ENCODE data around the gene SCRN1.

Gene SCRN1

DNA sequence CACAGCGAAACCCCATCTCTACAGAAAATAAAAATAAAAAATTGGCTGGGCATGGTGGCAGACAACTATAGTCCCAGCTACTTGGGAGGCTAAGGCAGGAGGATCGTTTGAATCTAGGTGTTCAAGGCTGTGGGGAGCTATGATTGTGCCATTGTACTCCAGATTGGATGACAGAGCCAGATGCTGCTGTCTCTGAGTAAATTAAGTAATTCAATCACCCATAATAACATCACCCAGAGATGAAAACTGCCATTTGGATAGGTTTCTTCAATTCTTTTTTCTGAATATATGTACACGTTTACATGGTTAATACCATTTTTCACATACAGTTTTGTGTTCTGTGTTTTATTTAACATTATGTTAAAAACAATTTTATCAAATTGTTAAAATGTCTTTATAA lies 104.0 kb downstream of the SCRN1 start:
- no peak for DNase-seq

DNA sequence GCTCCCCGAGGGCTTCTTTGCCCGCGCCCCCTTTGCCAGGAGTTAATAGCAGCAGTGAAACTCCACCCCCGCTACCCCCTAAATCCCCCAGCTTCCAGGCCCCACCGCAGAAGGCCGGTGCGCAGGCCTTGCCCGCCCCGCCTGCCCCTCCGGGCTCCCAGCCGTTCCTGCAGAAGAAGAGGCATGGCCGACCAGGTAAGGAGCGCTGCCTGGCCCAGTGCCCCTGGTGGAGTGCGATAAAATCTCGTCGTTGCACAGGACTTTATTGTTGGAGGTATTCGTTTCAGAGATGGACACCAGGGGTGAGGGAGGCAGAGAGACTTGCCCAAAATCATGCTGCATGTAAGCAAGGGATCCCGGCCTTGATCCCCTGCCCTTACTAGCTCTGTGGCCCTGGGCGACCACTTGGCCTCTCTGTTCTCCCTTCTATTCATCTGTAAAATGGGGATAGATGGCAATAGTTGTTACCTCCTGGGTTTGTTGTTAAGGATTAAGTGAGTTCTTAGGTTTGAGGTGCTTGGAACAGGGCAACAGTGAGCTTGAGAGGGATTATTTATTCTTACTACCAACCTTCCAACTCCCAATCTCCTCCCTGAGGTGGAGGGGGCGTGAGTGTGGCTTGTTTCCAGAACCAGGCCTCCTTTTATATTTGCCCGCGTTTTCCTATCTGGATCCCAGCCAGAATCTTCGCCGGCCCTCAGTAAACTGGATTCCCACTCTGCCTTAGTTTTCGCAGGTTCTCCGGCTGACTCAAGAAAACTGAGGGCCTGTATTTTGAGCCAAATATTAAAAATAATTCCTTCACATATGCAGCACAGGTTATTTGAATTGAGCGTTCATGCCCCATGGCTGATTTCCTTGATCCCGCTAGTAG lies 105.0 kb downstream of the SCRN1 start:
- no peak for DNase-seq

DNA sequence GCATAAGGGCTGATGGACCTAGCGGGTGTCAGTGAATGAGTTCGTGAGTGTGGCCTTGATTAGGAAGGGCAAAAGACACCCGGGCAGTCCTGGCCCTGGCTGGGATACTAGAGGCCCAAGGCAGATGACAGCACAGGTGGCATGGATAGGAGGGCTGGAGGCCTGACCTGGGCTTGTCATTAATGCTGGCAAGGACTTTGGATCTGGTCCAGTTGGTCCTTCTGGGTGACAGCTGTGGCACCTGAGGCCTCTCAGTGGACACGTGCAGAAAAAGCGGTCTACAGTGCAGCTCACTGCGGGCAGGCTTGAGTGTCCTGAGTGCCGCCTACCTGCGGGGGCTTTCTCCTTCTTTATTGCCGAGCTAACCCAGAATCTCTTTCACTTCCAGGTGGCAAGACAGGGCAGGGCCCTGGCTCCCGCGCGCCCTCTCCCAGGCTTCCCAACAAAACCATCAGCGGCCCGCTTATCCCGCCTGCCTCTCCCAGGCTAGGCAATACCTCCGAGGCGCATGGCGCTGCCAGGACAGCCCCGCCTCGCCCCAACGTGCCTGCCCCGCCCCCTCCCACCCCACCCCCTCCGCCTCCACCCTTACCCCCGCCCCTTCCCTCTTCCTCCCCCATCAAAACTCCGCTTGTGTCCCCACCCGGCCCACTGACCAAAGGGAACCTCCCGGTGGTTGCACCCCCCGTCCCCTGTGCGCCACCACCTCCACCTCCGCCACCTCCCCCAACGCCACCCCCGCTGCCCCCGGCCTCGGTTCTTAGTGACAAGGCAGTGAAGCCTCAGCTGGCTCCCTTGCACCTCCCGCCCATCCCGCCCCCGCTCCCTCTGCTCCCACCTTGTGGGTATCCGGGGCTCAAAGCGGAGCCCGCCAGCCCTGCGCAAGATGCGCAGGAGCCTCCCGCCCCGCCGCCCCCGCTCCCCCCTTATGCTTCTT lies 105.9 kb downstream of the SCRN1 start:
- peak; percentile 29 for DNase-seq

DNA sequence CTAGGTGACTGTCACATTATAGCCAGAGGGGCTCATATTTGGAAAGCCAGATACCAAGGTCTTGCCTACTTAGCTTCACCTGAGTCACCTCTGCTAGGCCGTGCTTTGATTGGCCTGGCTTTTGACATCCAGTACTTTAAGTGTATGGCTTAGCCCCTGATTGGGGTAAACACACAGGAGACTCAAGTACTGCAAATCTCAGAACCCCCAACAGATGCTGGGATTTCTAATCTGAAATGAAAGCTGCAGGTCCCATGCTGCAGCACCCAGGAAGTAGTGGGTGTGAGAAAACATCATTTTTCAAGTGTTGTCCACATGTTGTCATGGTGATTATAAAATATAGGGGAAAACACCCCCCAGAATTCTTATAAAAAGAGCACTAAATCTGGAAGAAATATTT lies 107.1 kb downstream of the SCRN1 start:
- no peak for DNase-seq

DNA sequence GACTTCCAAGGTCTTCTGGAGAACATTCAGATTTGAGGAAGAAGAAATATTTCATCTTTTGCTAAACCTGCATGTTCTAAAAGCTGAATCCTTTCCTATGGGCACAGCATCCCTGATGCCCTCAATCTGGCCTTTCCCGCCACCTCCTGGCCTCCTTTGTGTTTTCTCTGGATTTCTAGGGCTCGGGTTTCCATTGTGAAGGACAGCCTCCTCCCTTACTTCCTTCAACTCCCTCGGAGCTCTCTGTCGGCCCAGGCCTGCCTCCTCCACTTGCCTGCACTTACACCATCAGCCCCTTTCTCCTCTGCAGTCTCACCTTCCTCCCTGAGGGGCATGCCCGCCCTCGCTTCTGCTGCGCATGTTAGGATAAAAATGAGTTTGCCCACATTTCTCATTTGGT lies 107.9 kb downstream of the SCRN1 start:
- no peak for DNase-seq

DNA sequence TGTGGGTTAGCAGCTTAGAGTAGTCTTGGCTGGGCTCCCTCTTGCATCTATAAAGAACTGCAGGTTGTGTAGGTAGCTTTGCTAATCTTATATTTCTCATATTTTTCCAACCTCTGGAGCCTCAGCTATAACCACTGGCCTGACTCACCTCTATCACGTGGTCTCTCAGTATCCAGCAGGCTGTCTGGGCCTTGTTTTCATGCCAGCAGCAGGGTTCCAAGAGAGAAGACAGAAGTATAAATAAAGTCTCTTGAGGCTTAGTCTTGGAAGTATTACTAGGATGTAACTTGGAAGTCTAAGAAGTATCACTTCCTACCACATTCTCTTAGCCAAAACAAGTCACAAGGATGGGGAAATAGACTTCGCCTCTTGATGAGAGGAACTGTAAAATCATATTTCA lies 110.0 kb downstream of the SCRN1 start:
- DNase-seq: no peak

DNA sequence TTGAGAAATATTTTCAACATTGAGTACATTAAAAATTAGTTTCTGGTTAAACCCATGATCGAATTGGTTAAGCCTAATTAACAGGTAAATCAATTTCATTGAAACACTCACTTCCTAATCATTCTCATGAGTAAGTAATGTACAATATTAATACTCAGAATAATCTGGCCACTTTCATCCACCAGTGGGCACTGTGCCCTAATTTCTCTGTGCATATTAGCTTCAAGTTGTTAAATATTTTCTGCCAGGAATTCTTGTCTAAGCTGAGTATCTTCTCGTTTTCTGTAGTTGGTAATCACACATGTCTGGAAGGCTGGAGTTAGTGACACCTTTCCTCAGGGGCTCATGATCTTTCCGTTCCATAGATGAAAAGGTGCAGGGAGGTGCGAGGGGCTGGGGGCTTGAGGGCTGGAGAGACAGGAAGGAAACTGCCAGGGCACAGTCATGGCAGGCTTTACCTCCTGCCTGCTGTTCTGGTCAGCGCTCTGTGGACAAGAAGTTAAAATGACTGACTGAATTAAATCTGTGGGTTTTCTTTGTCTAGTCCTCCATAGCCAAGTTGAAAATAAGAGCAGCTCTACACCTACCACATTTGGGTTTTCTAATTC lies 111.4 kb downstream of the SCRN1 start:
- peak; percentile 24 for DNase-seq

DNA sequence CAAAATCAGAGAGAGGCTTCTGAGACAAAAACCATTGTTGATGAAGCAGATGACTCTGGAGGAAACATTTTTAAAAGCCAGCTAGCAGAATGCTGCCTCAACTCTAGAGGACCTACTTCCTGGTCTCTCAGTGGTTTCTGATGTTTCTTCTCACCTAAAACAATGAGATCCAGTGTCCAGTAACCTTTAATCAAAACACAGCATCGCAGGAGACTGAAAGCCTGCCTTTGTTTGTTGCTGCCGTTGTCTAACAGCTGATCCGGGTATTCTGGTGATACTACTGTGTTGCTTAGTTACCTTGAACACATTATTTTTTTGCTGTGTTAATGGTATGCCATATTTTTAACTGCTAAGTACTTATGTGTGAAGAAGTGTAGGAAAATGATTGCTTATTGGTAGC lies 112.4 kb downstream of the SCRN1 start:
- no peak for DNase-seq

DNA sequence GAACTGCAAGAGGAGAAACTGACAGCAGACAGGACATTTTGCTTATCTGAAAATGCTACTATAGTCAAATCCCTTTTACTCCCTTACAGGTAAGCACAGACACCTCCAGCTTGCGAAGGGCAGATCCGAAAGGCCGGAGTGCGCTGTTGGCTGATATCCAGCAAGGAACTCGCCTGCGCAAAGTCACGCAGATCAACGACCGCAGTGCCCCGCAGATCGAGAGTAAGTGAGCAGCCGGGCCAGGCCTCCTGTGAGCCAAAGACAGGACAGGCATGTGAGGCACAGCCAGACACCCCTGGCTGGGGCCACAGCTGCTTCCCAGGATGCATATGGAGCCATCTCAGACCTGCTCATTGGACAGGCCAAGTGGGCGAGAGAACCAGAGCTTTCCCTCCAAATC lies 113.9 kb downstream of the SCRN1 start:
- no peak for DNase-seq

DNA sequence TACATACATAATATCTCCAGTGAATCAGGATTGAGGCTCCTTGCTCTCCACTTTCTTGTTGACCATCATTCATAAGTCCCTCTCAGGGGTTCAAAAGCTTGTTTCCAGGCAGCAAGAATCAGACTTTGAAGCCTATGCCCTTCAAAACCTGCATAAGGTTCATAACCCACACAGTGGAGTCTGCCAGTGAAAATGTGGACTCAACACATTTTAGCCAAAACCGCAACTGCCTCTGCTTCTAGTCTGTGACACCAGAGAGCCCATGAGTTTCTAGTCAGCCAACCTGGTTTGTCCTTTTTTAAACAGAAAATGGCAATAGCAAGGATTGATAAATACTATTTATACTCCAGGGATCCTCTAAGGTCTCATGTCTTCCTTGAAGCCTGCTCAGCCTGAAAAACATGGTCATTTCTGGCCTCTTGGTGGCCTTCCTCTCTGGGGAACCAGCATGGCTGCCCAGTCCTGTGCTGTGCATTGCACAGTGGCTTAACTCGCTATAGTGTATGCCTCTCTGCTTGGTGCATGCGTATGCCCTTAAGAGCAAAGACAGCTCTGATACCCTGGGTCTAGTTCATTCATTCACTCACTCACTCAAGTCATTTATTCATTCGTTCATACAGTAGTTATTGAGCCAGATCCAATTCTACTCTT lies 115.8 kb downstream of the SCRN1 start:
- no peak for DNase-seq

DNA sequence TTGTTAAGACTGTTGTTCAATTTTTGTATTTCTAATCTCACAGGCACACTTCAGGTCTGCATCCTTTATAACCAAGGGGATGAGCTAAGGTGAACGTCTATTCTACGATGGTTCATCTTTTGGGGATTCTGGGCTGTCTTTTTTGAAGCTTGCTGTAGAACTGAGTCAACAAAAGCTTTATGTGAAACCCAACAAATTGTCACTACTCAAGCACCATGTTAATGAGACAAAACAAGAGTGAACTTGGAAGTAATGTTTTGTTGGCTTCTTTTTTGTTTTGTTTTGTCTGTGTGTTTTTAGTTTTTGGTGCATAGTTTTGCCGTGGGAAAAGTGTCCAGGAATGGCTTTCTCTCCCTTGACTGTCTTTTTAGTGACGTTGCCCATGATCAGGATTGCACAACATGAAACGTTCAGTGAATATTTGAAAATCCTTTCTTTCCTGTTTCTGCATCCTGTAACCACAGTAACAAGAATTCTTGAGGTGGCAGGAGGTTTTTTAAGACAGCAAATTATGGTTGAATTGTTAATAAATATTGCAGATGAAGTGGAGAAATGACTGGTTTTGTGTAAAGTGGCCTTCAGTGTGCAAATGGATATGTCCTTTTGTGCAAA lies 117.7 kb downstream of the SCRN1 start:
- DNase-seq: no peak

Measured in NCI-H1436 (cell line).